H1 (cell line): ENCODE measurements around the gene EPHA10. TPM values are rescaled to one million over a fixed set of nuclear protein-coding genes. Genes with fewer than 3 reads are reported as not detected.

Experiments used
- CTCF ChIA-PET: fragments of 300-600 bp; sonication (Branson Sonifier 250); formaldehyde crosslinking; loops from one replicate; lab custom pipeline; 2021; ENCODE audit not compliant: partially characterized antibody; lab: Charles Lee
- POLR2A ChIA-PET: fragments of 300-600 bp; sonication (Branson Sonifier 250); formaldehyde crosslinking; loops from one replicate; lab custom pipeline; 2021; ENCODE audit warnings: inconsistent platforms; ENCODE audit not compliant: partially characterized antibody; lab: Charles Lee
- DNase-seq, 2 experiments: peaks; one replicate each; pipeline versions ENCODE4 v3.0.0 to v3.0.0-alpha.2; 2010 to 2022; ENCODE audit warnings: low spot score in 2 of 2, low read depth in 1 of 2, mixed read lengths in 1 of 2
- FAIRE-seq: peaks from 2 replicates; lab custom pipeline; 2011; peaks lifted over from hg19 to GRCh38; lab: Jason Lieb, UNC
- H2AFZ ChIP-seq: 2 replicates; pipeline ENCODE4 v1.8.1; 2012; ENCODE audit warnings: low read length, inconsistent platforms
- H2AK5ac ChIP-seq: 2 replicates; pipeline ENCODE4 v1.6.1; 2013; ENCODE audit warnings: low read depth, low read length
- H2BK120ac ChIP-seq: replicated peaks from 2 replicates; pipeline ENCODE3; 2013; ENCODE audit warnings: low read depth, low read length, inconsistent platforms
- H2BK12ac ChIP-seq: 2 replicates; pipeline ENCODE4 v1.6.1; 2013; ENCODE audit warnings: low read depth, low read length
- H2BK15ac ChIP-seq: 2 replicates; pipeline ENCODE4 v1.6.1; 2013; ENCODE audit warnings: low read length
- H2BK20ac ChIP-seq: 2 replicates; pipeline ENCODE4 v1.6.1; 2013; ENCODE audit warnings: low read length
- H2BK5ac ChIP-seq: 2 replicates; pipeline ENCODE4 v1.6.1; 2013; ENCODE audit warnings: low read depth, low read length
- H3K14ac ChIP-seq: 2 replicates; pipeline ENCODE4 v1.6.1; 2013; ENCODE audit warnings: inconsistent platforms; ENCODE audit not compliant: insufficient read length
- H3K18ac ChIP-seq: 2 replicates; pipeline ENCODE4 v1.6.1; 2013; ENCODE audit warnings: low read length; ENCODE audit errors: extremely low read depth
- H3K23ac ChIP-seq: 2 replicates; pipeline ENCODE4 v1.6.1; 2013; ENCODE audit warnings: inconsistent platforms; ENCODE audit not compliant: insufficient read length
- H3K23me2 ChIP-seq: 2 replicates; pipeline ENCODE4 v1.6.1; 2013; ENCODE audit warnings: low read depth, low read length
- H3K27ac ChIP-seq: 2 replicates; pipeline ENCODE4 v1.6.1; 2011; ENCODE audit warnings: low read depth, low read length, inconsistent platforms
- H3K27me3 ChIP-seq, 4 experiments: replicated peaks in 1 of 4; 1 replicate in 1 of 4; 2 replicates in 3 of 4; pipeline versions ENCODE4 v1.6.1 to v1.8.1; 2011 to 2013; ENCODE audit warnings: low read length in 3 of 4, mild to moderate bottlenecking in 3 of 4, inconsistent platforms in 2 of 4, mixed read lengths in 2 of 4, moderate library complexity in 1 of 4; ENCODE audit not compliant: control insufficient read depth in 3 of 4, insufficient read depth in 3 of 4; ENCODE audit errors: extremely low read depth in 1 of 4
- H3K36me3 ChIP-seq, 4 experiments: 2 replicates each; pipeline versions ENCODE4 v1.6.1 to v1.8.1; 2011 to 2013; ENCODE audit warnings: mild to moderate bottlenecking in 4 of 4, low read length in 3 of 4, moderate library complexity in 2 of 4, control low read depth in 1 of 4, inconsistent platforms in 1 of 4; ENCODE audit not compliant: insufficient read depth in 4 of 4, control insufficient read depth in 2 of 4
- H3K4ac ChIP-seq: replicated peaks from 2 replicates; pipeline ENCODE3; 2013; ENCODE audit warnings: low read length, low read depth, mixed read lengths, inconsistent platforms; ENCODE audit not compliant: insufficient read length
- H3K4me1 ChIP-seq, 4 experiments: replicated peaks in 1 of 4; 1 replicate in 1 of 4; 2 replicates in 3 of 4; pipeline versions ENCODE4 v1.6.1 to v1.8.1; 2011 to 2013; ENCODE audit warnings: low read length in 3 of 4, inconsistent platforms in 2 of 4, mixed read lengths in 1 of 4; ENCODE audit not compliant: insufficient read depth in 4 of 4, control insufficient read depth in 3 of 4
- H3K4me2 ChIP-seq, 2 experiments: 2 replicates each; pipeline versions ENCODE4 v1.6.1 to v1.8.1; 2011 to 2013; ENCODE audit warnings: low read depth in 2 of 2, low read length in 2 of 2, control low read depth in 1 of 2, inconsistent platforms in 1 of 2, mild to moderate bottlenecking in 1 of 2; ENCODE audit not compliant: insufficient read depth in 1 of 2
- H3K4me3 ChIP-seq, 4 experiments: fragments of 200-600, 300-600 bp in 1 of 4; sonication (generic), shearing (Covaris generic), sonication (Bioruptor Twin) in 1 of 4; 2 replicates each; pipeline versions ENCODE4 v1.5.1 to v1.8.1; 2011 to 2016; ENCODE audit warnings: low read length in 4 of 4, low read depth in 3 of 4, control low read depth in 2 of 4, inconsistent platforms in 2 of 4, mild to moderate bottlenecking in 2 of 4, mixed read lengths in 1 of 4, moderate library complexity in 1 of 4; ENCODE audit not compliant: insufficient read depth in 2 of 4; ENCODE audit errors: extremely low read depth in 1 of 4
- H3K56ac ChIP-seq: replicated peaks from 2 replicates; pipeline ENCODE3; 2013; ENCODE audit warnings: low read depth, mild to moderate bottlenecking, mixed read lengths, low read length, inconsistent platforms; ENCODE audit not compliant: insufficient read length
- H3K79me1 ChIP-seq: 2 replicates; pipeline ENCODE4 v1.6.1; 2013; ENCODE audit warnings: low read depth, low read length, control low read depth
- H3K79me2 ChIP-seq, 2 experiments: 2 replicates each; pipeline versions ENCODE4 v1.6.1 to v1.8.1; 2012 to 2013; ENCODE audit warnings: low read length in 2 of 2, mild to moderate bottlenecking in 2 of 2, inconsistent platforms in 1 of 2; ENCODE audit not compliant: insufficient read depth in 2 of 2, control insufficient read depth in 1 of 2
- H3K9ac ChIP-seq, 4 experiments: replicated peaks in 1 of 4; 1 replicate in 1 of 4; 2 replicates in 3 of 4; pipeline versions ENCODE4 v1.6.1 to v1.8.1; 2011 to 2013; ENCODE audit warnings: low read depth in 3 of 4, low read length in 3 of 4, control low read depth in 2 of 4, mild to moderate bottlenecking in 2 of 4, moderate library complexity in 2 of 4, inconsistent platforms in 1 of 4; ENCODE audit errors: extremely low read depth in 1 of 4
- H3K9me3 ChIP-seq, 2 experiments: 2 replicates each; pipeline versions ENCODE4 v1.6.1 to v1.8.1; 2012 to 2013; ENCODE audit warnings: mild to moderate bottlenecking in 2 of 2, moderate library complexity in 2 of 2, control low read depth in 1 of 2, inconsistent platforms in 1 of 2, low read depth in 1 of 2, low read length in 1 of 2, mixed read lengths in 1 of 2; ENCODE audit not compliant: insufficient read depth in 2 of 2
- H4K20me1 ChIP-seq, 2 experiments: replicated peaks in 1 of 2; 2 replicates each; pipeline versions ENCODE3 to v1.8.1; 2011 to 2013; ENCODE audit warnings: inconsistent platforms in 2 of 2, low read length in 2 of 2, mild to moderate bottlenecking in 1 of 2; ENCODE audit not compliant: insufficient read depth in 2 of 2, control insufficient read depth in 1 of 2
- H4K5ac ChIP-seq: 2 replicates; pipeline ENCODE4 v1.6.1; 2013; ENCODE audit warnings: low read length, low read depth, mixed read lengths, inconsistent platforms; ENCODE audit not compliant: insufficient read length
- H4K8ac ChIP-seq: 2 replicates; pipeline ENCODE4 v1.8.0; 2013; ENCODE audit warnings: mild to moderate bottlenecking, moderate library complexity, low read length, inconsistent platforms; ENCODE audit not compliant: insufficient read depth; ENCODE audit errors: extremely low read depth
- H4K91ac ChIP-seq: replicated peaks from 2 replicates; pipeline ENCODE3; 2013; ENCODE audit warnings: low read length, mixed read lengths, inconsistent platforms; ENCODE audit not compliant: insufficient read length
- ASH2L ChIP-seq: fragments of 200-600, 300-600 bp; sonication (generic); IDR thresholded peaks from one replicate; pipeline ENCODE4 v1.7.1; 2017; ENCODE audit warnings: low read length
- BACH1 ChIP-seq: IDR thresholded peaks from 2 replicates; pipeline ENCODE4 v1.6.1; 2012; ENCODE audit warnings: low read length, improper control_type of control experiment
- CEBPB ChIP-seq: IDR thresholded peaks from 2 replicates; pipeline ENCODE4 v1.6.1; 2012; ENCODE audit warnings: low read depth, low read length
- EZH2 ChIP-seq: fragments of 200-600 bp; sonication (generic); IDR thresholded peaks from 2 replicates; pipeline ENCODE4 v1.7.1; 2012; ENCODE audit warnings: low read depth, mild to moderate bottlenecking, moderate library complexity, low read length, inconsistent platforms; ENCODE audit not compliant: severe bottlenecking
- GTF2F1 ChIP-seq: IDR thresholded peaks from 2 replicates; pipeline ENCODE4 v1.6.1; 2012; ENCODE audit warnings: low read depth, low read length, improper control_type of control experiment, borderline replicate concordance
- KDM1A ChIP-seq: fragments of 200-600, 300-600 bp; sonication (generic); IDR thresholded peaks from 2 replicates; pipeline ENCODE4 v1.7.1; 2016; ENCODE audit warnings: mild to moderate bottlenecking, low read length, borderline replicate concordance
- POU5F1 ChIP-seq: IDR thresholded peaks from 2 replicates; pipeline ENCODE4 v1.6.1; 2011; ENCODE audit warnings: low read depth, mild to moderate bottlenecking, low read length, moderate library complexity
- RFX5 ChIP-seq: IDR thresholded peaks from 2 replicates; pipeline ENCODE4 v1.6.1; 2011; ENCODE audit warnings: low read depth, low read length, improper control_type of control experiment, borderline replicate concordance
- TAF7 ChIP-seq: optimal IDR thresholded peaks from 2 replicates; pipeline ENCODE3; 2011; ENCODE audit warnings: low read depth, mild to moderate bottlenecking, inconsistent platforms, low read length, moderate library complexity, borderline replicate concordance
- WGBS, 2 experiments: shearing (Covaris generic) in 1 of 2; methylation state at CpG; one replicate each; pipeline versions ENCODE4 v1.1.6 to v1.1.7; 2013 to 2015; ENCODE audit warnings: low lambda C conversion rate in 2 of 2, mixed read lengths in 2 of 2, inconsistent platforms in 1 of 2, low coverage in 1 of 2, missing lambda C conversion rate in 1 of 2; ENCODE audit not compliant: insufficient replicate concordance in 2 of 2, insufficient coverage in 1 of 2, insufficient read length in 1 of 2; ENCODE audit errors: extremely low coverage in 1 of 2, missing lambda C conversion rate in 1 of 2; 5-methylcytosine and 5-hydroxymethylcytosine counted together
- polyA plus RNA-seq, 7 experiments: library from polyadenylated mRNA; depleted of rRNA in 3 of 7; stranded (reverse) in 5 of 7; unstranded in 2 of 7; fragments of >200 nt in 5 of 7; fragments of 200-250 nt in 2 of 7; gene quantifications; 1 replicate in 5 of 7; 2 replicates in 1 of 7; 4 replicates in 1 of 7; pipeline versions ENCODE4 v1.2.1 to v1.2.3, GENCODE V29; 2011 to 2013; ENCODE audit warnings: missing spikeins in 2 of 7, mixed read lengths in 2 of 7
- total RNA-seq: library from RNA; stranded (reverse); fragmentation: NEBNext Ultra II Directional; extraction: Animal tissue kit (Norgen Biotek cat#: 25700); gene quantifications from 2 replicates; pipeline ENCODE4 v1.2.1, GENCODE V29; 2021

EPHA10 gene
- total and polyA plus RNA-seq, 2 of the 8 experiments (the other 6 are each of a cell fraction or from before 2014, with no cell fraction given) = 0.54 to 1.0 TPM

- H2BK120ac ChIP-seq = no peak overlapping the region
- H2BK20ac ChIP-seq = no peak overlapping the region
- H3K36me3 ChIP-seq = no peaks in the 10 kb centered on the region
- H4K20me1 ChIP-seq = peaks cover 0 to 11% of the 10 kb centered on the region in 2 experiments
- H3K23me2 ChIP-seq = peaks cover 15% of the 10 kb centered on the region; the same call in 1 of the 2 replicates
- H3K79me2 ChIP-seq = no peaks in the 10 kb centered on the region
- no peak overlapping the region for H2AFZ ChIP-seq
- FAIRE-seq (no peak), DNase-seq (no peak)
- peaks cover 11 to 51% (median 45%) of the 10 kb centered on the region in 4 experiments for H3K27me3 ChIP-seq
- H3K18ac ChIP-seq = no peak overlapping the region
- no peak overlapping the region for H3K23ac ChIP-seq
- 16% methylated on average over 2 of the region's 2 CpGs; no CpG with 5 or more reads in 1 of the 2 experiments for WGBS, 2 experiments
- no peak overlapping the region for H3K4me2 ChIP-seq
- no peak overlapping the region for H2BK5ac ChIP-seq
- no peak overlapping the region for H2BK15ac ChIP-seq
- H3K9ac ChIP-seq = no peak overlapping the region
- no peaks in the 10 kb centered on the region for H3K9me3 ChIP-seq
- no peak overlapping the region for H4K8ac ChIP-seq
- no peaks in the 10 kb centered on the region for H3K79me1 ChIP-seq
- H4K91ac ChIP-seq = no peak overlapping the region
- H2BK12ac ChIP-seq = no peak overlapping the region
- H3K4ac ChIP-seq = no peak overlapping the region
- ChIA-PET CTCF (no interaction called here), POLR2A (interaction anchor here (1.0 kb wide), 1 partner anchor 25 kb away, joined by 3 read pairs; no protein-coding TSS in a partner anchor)
- H3K27ac ChIP-seq = no peak overlapping the region
- H3K4me1 ChIP-seq = peaks cover 6 to 13% (median 10%) of the 10 kb centered on the region in 4 experiments; a peak in 6 of 7 replicates
- H3K56ac ChIP-seq = no peak overlapping the region
- TF ChIP-seq TAF7 (no peak), GTF2F1 (no peak), BACH1 (no peak), ASH2L (no peak), CEBPB (no peak), POU5F1 (no peak), RFX5 (no peak), EZH2 (no peak), KDM1A (no peak)
- no peak overlapping the region for H3K14ac ChIP-seq
- H3K4me3 ChIP-seq = no peak overlapping the region
- no peak overlapping the region for H2AK5ac ChIP-seq
- H4K5ac ChIP-seq = no peak overlapping the region
Measured at GRCh38 chr1:37767488-37767887, 2.6 kb upstream of the EPHA10 start.
